Raji (cell line): ENCODE measurements around the gene SLC25A29.

Source experiments
- POLR2A ChIP-seq: IDR thresholded peaks from 2 replicates; pipeline ENCODE4 v1.6.1; 2011; ENCODE audit warnings: low read depth, low read length, control low read depth; ENCODE audit not compliant: insufficient read depth

The SLC25A29 gene

DNA sequence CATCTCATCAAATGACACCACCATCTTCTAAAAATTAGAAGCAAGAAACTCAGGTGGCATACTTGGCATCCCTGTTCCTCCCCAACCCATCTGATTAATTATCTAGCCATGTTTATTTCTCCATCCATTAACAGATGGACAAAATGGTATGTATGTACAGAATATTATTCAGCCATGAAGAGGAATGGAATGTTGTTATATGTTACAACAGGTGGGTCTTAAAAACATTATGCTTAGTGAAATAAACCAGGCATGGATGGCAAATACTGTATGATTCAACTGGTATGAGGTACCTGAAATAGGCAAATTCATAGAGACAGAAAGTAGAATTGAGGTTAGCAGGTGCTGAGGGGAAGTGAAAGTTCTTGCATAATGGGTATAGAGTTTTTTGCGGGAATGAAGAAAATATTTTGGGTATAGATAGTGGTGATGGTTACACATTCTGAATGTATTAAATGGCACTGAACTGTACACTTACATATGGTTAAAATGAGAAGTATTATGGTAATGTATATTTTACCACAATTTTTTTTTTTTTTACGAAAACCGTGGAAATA lies 49.8 kb downstream of the SLC25A29 start:
- no peak for TF ChIP-seq POLR2A

DNA sequence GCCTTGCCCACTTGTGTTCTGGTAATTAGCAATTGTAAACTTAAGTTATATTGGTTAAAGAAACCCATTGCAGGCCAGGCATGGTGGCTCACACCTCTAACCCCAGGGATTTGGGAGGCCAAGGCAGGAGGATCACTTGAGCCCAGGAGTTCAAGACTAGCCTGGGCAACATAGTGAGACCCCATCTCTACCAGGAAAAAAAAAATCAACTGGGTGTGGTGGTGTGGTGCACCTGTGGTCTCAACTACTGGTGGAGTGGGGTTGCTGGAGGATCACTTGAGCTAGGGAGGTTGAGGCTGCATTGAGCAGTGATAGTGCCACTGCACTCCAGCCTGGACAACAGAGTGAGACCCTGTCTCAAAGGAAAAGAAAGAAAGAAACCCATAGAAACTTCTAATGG lies 53.6 kb downstream of the SLC25A29 start:
- no peak for TF ChIP-seq POLR2A

DNA sequence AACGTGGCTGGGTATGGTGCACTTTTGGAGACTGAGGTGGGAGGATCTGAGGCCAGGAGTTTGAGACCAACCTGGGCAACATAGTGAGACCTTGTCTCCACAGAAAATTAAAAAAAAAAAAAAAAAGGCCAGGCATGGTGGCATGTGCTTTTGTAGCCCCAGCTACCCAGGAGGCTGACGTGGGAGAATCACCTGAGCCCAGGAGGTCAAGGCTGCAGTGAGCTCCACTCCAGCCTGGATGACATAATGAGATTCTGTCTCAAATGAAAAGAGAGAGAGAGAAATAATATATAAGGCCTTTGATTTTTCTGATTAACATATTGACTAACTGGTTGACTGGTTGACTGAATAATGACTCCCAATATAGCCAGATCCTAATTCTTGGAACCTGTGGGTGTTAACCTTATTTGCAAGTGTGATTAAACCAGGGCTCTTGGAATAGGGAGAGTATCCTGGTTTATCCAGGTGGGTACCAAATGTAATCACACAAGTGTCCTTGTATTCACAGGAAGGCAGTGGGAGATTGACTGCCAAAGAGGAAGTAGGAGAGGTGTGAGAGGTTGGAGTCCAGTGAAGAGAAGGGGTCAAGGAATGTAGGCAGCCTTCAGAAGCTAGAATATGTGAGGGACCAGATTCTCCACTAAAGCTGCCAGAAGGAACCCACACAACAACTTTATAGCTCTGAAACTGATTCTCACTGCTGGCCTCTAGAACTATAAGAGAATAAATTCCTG lies 55.3 kb downstream of the SLC25A29 start:
- no peak for TF ChIP-seq POLR2A

DNA sequence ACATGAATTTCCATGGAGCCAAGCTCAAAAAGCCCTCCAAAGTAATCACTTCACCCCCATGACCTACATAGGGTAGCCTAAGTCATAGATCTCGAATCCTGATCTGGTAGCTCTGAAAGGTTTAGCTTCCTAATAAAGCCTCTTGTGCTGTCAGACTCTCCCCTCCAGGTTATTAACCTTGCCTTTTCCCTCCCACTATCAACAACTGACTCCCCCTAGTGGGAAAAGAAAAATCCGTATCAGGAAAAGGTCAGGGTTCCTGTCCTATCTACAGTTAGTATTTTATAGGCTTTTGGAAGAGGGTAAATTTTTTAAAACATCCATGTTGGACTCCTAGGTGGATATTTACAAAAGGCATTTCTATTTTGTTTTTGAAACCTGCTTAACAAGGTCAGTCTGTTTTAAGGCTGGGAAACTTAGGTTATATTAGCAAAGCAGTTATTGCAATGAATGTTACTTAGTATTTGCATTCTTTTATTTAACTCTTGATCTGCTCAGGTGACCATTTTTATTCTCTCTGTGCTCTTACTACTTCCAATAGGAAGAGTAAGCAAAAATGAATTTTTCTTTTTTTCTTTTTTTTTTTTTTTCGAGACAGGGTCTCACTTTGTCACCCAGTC lies 59.3 kb downstream of the SLC25A29 start:
- no peak for TF ChIP-seq POLR2A

DNA sequence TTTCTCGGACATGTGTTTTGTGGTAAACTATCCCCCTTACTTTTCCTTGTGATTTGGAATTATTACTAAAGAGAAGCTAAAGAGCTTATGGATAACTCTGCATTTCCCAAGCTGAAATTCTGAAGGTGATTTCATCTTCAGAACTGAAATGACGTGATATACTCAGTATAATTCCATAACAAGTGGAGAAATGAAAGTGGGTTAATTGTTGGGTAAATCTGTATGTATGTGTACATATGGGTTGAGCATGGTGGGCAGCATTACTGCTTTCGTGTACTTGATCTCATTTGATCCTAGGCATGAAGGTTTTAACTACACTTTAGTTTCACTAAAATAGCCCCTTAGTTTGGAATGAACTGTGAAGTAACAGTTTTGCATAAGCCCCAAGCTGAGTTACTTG lies 63.2 kb downstream of the SLC25A29 start:
- no peak for TF ChIP-seq POLR2A

DNA sequence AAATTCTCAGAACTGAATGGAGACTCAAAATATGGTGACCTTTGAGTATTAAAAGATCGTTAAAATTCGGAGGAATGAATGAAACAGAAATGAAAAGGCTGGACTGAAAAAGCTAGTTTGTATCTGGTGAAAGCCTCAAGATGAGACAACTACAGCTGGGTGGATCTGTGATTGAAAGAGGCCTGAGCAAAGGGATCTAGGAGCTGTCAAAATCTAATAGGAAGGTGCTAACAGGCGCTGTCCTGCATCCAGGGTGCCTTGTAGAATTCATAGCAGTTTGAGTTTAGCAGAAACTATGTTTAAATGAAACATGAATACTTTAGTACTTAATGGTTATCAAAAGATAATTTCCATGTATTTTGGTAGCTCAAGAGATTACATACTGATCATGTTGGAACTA lies 65.0 kb downstream of the SLC25A29 start:
- no peak for TF ChIP-seq POLR2A
